Cerebellar cortex (tissue), 1 donor: ENCODE measurements around the gene ARPP19.
"Not testable (repeated sequence)": the region's sequence is repeated elsewhere in the genome, so short reads cannot be mapped to it uniquely, and the experiment has no call there.

ENCODE experiments used
- DNase-seq: peaks from one replicate; pipeline ENCODE4 v3.0.0-alpha.2; 2015; ENCODE audit warnings: low spot score

Gene ARPP19

DNA sequence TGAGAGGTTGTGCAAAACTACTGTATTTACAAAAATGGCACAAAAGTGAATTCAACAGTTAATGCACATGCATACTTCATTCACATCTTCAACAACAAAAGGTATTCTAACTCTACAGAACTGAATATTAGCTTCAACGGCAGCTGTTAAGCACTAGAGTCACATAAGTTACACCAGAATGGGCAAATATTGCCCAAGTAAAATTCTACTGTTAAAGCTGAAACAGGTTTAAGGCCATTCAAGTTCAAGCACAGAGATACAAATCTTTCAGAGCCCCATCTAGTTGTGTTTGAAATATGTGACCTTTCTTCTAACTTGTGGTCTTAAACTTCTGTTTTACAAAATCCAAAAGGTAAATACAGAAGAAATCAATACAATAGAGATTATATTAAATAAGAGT is 17.6 kb downstream of the ARPP19 start:
- DNase-seq: not testable (repeated sequence)

DNA sequence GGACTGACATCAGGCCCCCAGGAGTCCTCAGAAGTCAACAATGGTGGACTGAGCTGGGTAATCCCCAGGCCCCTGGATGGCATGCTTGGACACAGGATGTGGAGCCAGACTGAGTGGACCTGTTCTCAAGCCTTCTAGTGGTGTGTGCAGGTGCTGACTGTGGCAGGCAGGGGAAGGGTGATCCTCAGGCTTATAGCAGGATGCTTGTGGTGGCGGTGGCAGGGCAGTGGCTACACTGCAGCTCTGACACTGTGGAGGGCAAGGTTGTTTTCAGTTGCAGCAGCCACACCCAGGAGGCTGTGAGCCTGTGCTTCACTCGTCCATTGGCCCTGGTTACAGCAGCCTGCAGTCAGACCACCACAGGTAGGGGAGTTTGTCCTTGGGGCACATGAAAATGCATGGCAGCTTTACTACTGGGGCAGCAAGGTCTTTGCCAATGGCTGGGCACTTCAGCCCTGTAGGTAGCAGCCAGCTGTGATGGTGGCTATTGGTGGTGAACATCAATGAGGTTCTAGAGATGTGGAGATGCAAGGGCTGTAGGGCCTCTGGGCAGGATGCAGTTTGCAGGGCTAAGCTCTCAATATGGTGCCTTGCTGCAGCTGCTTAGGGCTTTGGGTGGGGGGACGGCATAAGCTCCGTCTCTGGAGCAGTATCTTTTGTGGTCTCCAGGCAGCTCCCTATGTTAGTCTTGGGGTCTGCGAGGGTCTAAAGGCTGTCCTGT is 22.6 kb downstream of the ARPP19 start:
- DNase-seq: no peak

DNA sequence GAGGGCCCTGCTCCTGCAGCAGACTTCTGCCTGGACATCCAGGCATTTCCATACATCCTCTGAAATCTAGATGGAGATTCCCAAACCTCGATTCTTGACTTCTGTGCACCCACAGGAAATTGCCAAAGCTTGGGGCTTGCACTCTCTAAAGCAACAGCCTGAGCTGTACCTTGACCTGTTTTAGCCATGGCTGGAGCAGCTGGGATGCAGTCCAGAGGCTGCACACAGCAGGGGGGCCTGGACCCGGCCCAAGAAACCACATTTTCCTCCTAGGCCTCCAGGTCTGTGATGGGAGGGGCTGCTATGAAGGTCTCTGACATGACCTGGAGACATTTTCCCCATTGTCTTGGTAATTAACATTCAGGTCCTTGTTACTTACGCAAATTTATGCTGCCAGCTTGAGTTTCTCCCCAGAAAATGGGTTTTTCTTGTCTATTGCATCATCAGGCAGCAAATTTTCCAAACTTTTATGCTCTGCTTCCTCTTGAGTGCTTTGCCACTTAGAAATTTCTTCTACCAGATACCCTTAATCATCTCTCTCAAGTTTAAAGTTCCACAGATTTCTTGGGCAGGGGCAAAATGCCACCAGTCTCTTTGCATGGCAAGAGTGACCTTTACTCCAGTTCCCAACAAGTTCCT is 28.3 kb downstream of the ARPP19 start:
- no peak for DNase-seq

- no peak for DNase-seq
Observed at GRCh38 chr15:52537459-52537858, 31.4 kb downstream of the ARPP19 start.

GRCh38 chr15:52532427-52532826 is 36.4 kb downstream of the ARPP19 start:
- DNase-seq: no peak

DNA sequence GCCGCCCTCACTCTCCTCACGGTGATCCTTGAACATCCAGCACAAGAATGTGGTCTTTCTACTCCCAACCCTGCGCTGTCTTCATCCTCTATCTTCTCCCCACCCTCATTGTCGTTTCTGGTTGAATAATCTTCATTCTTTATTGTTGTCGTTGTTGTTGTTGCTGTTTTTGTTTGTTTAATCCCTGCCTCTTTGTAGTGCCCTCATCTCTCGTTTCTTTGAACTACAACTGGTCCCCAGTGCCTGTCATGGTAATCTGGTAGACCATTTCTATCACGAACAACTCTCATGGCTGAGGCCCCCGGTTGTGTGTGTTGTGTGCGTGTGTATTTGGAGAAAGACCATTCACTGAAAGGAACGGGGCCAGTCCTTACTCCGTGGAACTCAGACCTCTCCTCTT is 38.9 kb downstream of the ARPP19 start:
- DNase-seq: no peak

GRCh38 chr15:52529341-52529924 is 39.4 kb downstream of the ARPP19 start:
- peak; percentile 57 for DNase-seq

DNA sequence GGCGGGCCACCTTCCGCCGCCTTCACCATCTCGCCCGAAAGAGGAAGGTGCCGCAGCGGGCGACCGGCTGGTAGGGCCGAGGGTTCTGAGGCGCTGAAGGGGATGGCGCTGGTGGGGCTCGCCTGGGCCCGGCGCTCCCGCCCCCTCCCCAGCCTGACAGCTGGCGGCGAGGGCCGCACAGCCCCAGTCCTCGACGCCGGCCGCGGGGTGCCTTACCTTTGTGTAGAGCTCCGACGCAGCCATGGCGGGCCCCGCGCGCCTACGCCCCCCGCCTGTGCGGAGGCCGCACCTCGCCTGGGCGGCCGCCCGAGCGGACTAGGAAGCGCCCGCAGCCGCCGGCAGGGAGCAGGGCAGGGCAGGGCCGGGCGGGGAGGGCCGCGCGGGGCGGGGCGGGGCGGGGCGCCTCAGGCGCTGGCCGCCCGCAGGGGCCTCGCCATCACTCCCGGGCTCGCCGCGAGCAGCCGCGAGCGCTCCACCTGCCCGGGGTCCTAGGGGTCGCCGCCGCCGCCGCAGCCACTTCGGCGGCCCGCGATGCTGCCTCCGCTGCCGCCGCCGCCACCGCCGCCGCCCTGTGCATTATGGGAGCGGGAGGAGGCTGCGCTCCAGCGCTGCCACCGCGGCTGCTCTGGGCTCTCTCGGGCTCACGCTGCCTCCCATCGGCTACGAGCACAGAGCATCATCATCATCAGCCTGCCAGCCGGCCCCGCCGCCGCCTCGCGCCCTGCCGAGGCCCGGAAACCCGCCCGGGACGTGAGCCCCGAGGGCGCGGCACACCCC is 40.1 kb downstream of the ARPP19 start, which contains the start of gene MYO5A:
Gene MYO5A (minus strand): TSS at position 317 of the 777 bp plus-strand sequence. CDS start 74 bp downstream, at position 243.
- peak; percentile 72 for DNase-seq

GRCh38 chr15:52527911-52528563 is 40.8 kb downstream of the ARPP19 start:
- DNase-seq: peak; percentile 57

- no peak for DNase-seq
Observed at GRCh38 chr15:52527196-52527910, 41.5 kb downstream of the ARPP19 start.

DNA sequence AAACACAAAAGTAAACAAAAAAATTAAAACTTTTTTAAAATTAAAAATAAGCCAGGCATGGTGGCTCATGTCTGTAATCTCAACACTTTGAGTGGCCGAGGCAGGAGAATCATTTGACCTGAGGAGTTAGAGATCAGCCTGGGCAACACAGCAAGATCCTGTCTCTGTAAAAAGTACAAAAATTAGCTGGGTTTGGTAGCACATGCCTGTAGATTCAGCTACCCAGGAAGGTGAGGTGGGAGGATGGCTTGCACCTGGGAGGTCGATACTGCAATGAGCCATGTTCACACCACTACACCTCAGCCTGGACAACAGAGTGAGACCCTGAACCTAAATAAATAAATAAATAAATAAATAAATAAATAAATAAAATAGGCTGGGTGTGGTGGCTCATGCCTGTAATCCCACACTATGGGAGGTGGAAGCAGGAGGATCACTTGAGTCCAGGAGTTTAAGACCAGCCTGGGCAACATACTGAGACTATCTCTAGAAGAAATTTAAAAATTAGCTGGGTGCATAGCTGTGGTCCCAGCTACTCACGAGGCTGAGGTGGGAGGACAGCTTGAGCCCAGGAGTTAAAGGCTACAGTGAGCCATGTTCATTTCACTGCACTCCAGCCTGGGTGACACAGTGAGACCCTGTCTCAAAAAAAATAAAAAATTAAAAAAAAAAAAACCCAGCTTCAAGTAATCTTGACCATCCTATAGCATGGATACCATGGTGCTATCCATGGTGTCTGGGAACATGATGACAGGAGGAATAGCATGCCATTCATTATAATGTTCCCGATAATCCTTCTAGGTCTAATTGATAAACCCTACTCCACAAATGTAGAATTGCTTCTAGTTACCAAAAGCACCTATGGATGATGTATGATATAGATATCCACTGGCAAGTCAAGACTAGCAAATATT is 44.4 kb downstream of the ARPP19 start:
- no peak for DNase-seq

DNA sequence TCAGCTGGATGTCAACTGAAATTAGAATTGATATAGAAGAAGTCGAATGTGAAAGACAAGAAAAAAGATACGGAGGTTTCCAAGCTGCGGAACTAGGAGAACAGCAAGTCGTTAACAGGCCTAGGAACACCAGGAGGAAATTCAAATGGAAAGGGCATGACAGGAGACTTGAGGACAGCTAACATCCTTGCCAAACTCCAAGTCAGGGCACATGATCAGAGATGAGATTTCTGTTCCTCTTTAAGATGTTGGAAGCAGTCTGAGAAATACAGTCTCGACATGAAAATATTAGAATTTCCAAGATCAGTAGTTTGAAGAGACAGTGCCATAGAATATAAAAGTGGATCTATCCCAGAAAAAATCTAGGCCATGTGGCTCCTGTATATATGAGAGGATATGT is 45.2 kb downstream of the ARPP19 start:
- no peak for DNase-seq

- DNase-seq: no peak
Observed at GRCh38 chr15:52523192-52523591, 45.6 kb downstream of the ARPP19 start.

DNA sequence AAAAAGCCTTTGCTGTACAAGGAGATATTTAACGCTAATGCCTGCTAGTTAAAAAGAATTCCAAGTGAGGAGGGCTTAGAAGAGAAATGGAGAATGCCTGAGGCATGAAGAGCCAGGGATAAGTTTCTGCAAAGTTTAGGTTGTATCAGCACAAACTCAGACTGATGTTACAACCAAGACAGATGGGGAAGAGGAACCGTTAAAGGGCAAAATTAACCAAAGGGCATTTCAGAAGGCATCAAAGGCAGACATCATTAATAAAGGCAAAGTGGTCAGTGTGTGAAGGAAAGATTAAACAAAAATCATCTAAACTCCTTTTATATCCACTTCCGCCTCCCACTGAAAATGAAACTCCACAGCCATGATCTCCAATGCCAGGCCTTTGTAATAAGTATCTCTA is 47.1 kb downstream of the ARPP19 start:
- no peak for DNase-seq

DNA sequence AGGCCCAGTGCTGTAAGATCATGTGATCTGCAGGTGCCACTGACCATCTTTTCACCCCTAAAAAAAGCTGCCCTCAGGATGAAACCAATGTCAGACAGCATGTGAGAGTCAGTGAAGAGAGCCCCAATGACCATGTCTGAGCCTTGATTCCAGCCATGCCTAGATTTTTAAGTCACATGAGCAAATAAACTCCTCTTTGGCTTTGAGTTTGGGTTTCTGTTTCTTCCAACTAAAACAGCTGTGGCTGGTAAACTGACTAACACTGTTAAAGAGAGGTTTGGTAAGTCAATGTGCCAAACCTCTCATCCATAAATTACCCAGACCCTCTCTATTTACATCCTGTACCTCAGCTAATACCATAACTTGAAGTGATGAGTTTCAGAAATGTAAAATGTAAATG is 48.4 kb downstream of the ARPP19 start:
- no peak for DNase-seq

DNA sequence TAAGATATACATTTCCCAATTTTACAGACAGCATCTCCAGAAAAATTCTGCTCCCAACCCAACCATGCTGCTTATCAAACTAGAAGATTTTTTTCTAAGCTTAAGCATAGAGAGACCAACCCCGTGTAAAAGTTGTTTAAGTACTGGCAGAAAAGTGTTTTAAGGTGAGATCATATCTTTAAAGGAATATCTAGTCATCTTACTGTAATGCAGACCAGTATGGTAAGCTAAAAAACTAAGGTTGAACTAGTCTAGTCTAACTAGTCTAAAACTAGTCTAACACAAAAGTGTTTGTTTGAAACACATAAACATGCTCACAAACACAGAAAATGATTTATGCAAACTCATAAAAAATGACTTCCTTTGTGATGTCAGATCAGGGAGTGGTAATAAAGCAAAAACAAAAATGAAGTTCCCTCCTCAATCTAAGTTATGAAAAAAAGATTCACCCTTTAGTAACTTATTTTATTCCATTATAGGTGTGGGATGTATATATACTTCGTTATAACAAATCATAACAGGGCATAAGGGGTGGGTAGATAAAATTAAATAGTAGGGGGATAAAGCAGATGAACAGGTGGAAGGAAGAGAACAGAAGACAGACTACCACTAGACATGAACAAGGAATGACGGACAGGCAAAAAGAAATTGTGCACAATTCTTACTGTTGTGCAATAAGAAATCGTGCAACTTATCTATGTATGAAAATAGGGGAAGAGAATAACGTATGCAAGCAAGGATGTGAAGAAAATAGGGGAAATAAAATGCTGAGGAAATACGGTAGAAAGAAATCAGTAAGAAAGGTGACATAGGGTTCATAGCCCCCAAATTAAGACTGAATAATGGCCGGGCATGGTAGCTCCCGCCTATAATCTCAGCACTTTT is 50.1 kb downstream of the ARPP19 start:
- no peak for DNase-seq

DNA sequence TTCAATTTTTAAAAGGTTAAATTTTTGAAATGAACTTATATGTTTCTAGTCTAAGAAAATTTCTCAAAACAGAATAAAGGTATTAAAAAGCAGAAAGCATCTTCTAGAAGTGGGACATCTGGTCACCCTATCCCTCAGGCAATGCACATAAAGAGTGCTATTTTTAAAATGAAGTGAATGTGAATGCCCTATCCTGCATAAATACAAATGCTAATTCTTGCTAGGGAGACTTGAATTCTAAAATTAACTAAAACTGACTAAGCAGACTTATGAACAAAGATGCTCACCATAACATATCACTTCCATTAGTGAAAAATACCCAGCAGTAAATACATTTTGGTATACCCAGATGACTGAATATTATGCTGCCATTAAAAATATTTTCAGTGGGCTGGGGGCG is 51.8 kb downstream of the ARPP19 start:
- DNase-seq: no peak

DNA sequence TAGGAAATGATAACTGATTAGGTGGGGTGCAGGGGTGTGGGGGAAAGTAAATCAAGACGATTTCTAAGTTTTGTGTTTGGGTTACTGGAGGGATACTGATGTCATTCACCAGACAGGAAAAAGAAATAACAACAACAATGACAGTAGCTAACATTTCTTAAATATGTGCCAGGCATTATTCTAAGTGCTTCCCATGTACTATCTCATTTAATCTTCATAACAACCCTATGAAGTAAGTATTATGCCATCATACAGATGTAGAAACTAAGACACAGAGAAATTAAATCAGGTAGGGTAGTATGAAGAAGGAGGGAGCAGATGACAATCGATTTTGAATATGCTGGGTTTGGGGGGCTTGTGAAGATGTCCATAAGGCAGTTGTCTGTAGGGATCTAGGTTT is 53.5 kb downstream of the ARPP19 start:
- DNase-seq: no peak

DNA sequence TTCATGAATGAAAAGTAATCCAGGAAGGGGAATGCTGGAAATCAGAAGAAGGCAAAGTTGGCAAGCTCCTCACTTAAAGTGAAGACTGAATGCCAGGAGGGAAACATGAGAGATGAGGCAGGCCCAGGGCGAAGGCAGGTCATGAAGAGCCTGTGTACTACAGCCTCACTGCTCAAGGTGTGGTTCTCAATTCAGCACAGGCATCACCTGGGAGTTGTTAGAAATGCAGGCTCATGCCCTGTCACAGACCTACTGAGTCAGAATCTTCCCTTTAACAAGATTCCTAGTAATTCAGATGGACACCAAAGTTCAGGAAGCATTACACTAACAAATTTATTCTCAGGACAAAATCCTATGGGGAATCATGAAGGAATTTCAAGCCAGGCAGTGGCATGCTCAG is 54.3 kb downstream of the ARPP19 start:
- DNase-seq: no peak
